MM.1S (cell line): Measurements from ENCODE around the gene MROH2A.

Experiments
- DNase-seq: peaks from one replicate; pipeline ENCODE4 v3.0.0-alpha.2; 2015
- H2AFZ ChIP-seq: fragments of 300-600 bp; sonication (generic); 2 replicates; pipeline ENCODE4 v1.6.0; 2016; ENCODE audit warnings: antibody characterized with exemption, low read length
- H3F3A ChIP-seq: fragments of 300-600 bp; sonication (generic); 2 replicates; pipeline ENCODE4 v1.6.1; 2016; ENCODE audit warnings: mild to moderate bottlenecking, antibody characterized with exemption, low read length, moderate library complexity, mixed read lengths; ENCODE audit not compliant: insufficient read depth
- H3K27ac ChIP-seq: fragments of 300-600 bp; sonication (generic); 2 replicates; pipeline ENCODE4 v1.5.1; 2016; ENCODE audit warnings: mild to moderate bottlenecking, low read length
- H3K27me3 ChIP-seq: fragments of 300-600 bp; sonication (generic); replicated peaks from 2 replicates; pipeline ENCODE4 v1.6.0; 2016; ENCODE audit warnings: low read length; ENCODE audit not compliant: insufficient read depth
- H3K36me3 ChIP-seq: fragments of 300-600 bp; sonication (generic); replicated peaks from 2 replicates; pipeline ENCODE4 v1.6.1; 2016; ENCODE audit warnings: mild to moderate bottlenecking, low read length, mixed read lengths; ENCODE audit not compliant: insufficient read depth
- H3K4me1 ChIP-seq: fragments of 300-600 bp; sonication (generic); 2 replicates; pipeline ENCODE4 v1.6.1; 2016; ENCODE audit warnings: low read length, mixed read lengths
- H3K4me2 ChIP-seq: fragments of 300-600 bp; sonication (generic); 2 replicates; pipeline ENCODE4 v1.6.0; 2016; ENCODE audit warnings: low read depth, low read length
- H3K4me3 ChIP-seq: fragments of 300-600 bp; sonication (generic); 2 replicates; pipeline ENCODE4 v1.5.1; 2016; ENCODE audit warnings: low read length, mixed read lengths
- H3K79me2 ChIP-seq: fragments of 300-600 bp; sonication (generic); 2 replicates; pipeline ENCODE4 v1.6.1; 2016; ENCODE audit warnings: mixed run types, low read length, mixed read lengths
- H3K9ac ChIP-seq: fragments of 300-600 bp; sonication (generic); 2 replicates; pipeline ENCODE4 v1.6.1; 2016; ENCODE audit warnings: low read length, mixed read lengths
- H3K9me2 ChIP-seq: fragments of 300-600 bp; sonication (generic); replicated peaks from 2 replicates; pipeline ENCODE4 v1.6.1; 2016; ENCODE audit warnings: mild to moderate bottlenecking, low read length, mixed read lengths; ENCODE audit not compliant: insufficient read depth
- H3K9me3 ChIP-seq: fragments of 300-600 bp; sonication (generic); replicated peaks from 2 replicates; pipeline ENCODE4 v1.6.1; 2016; ENCODE audit warnings: mild to moderate bottlenecking, low read length, mixed read lengths; ENCODE audit not compliant: insufficient read depth
- H4K20me1 ChIP-seq: fragments of 300-600 bp; sonication (generic); 2 replicates; pipeline ENCODE4 v1.6.1; 2016; ENCODE audit warnings: mild to moderate bottlenecking, low read length, moderate library complexity, mixed read lengths; ENCODE audit not compliant: insufficient read depth
- EZH2 ChIP-seq: fragments of 300-600 bp; sonication (generic); optimal IDR thresholded peaks from 2 replicates; pipeline ENCODE3; 2017; ENCODE audit warnings: low read depth, mild to moderate bottlenecking, antibody characterized with exemption, low read length, mixed read lengths
- EZH2phosphoT487 ChIP-seq: fragments of 300-600 bp; sonication (generic); IDR thresholded peaks from 2 replicates; pipeline ENCODE4 v1.6.1; 2018; ENCODE audit warnings: antibody characterized with exemption, low read length
- TF ChIP-seq, protein P1 (sequence below): fragments of 300-600 bp; sonication (generic); IDR thresholded peaks from 2 replicates; pipeline ENCODE4 v1.5.1; 2016; ENCODE audit warnings: antibody characterized with exemption, low read length, mixed read lengths

The MROH2A gene

DNA sequence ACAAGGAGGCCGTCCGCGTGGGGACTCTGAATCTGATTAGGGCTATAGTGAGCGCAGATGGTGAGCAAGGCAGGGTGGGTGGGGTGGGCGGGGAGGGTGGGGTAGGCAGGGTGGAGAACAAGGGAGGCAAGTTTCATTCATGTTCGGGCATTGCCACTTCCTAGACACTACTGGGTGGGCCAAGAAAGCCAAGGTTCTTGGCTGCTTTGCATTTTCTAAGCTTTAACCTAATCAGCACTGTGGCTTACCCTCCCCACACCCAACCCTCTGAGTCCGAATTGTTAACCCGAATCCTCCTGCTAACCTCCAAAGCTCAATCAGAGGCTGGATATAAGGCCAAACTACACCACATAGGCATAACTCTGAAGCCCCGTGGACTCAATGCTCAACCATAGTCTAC is 18.1 kb downstream of the MROH2A start:
- no peak overlapping the region for H3K9ac ChIP-seq
- no peak for DNase-seq
- H2AFZ ChIP-seq, result no peak overlapping the region
- H3F3A ChIP-seq, result no peaks in the 10 kb centered on the region
- H3K27ac ChIP-seq, result no peak overlapping the region
- no peaks in the 10 kb centered on the region for H4K20me1 ChIP-seq
- H3K9me2 ChIP-seq, result no peaks in the 10 kb centered on the region
- H3K36me3 ChIP-seq, result no peaks in the 10 kb centered on the region
- peaks cover 5% of the 10 kb centered on the region for H3K4me1 ChIP-seq
- no peak overlapping the region for H3K4me2 ChIP-seq
- no peaks in the 10 kb centered on the region for H3K27me3 ChIP-seq
- TF ChIP-seq EZH2phosphoT487 (no peak), EZH2 (no peak)
- TF ChIP-seq, protein P1, sequence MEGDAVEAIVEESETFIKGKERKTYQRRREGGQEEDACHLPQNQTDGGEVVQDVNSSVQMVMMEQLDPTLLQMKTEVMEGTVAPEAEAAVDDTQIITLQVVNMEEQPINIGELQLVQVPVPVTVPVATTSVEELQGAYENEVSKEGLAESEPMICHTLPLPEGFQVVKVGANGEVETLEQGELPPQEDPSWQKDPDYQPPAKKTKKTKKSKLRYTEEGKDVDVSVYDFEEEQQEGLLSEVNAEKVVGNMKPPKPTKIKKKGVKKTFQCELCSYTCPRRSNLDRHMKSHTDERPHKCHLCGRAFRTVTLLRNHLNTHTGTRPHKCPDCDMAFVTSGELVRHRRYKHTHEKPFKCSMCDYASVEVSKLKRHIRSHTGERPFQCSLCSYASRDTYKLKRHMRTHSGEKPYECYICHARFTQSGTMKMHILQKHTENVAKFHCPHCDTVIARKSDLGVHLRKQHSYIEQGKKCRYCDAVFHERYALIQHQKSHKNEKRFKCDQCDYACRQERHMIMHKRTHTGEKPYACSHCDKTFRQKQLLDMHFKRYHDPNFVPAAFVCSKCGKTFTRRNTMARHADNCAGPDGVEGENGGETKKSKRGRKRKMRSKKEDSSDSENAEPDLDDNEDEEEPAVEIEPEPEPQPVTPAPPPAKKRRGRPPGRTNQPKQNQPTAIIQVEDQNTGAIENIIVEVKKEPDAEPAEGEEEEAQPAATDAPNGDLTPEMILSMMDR, result no peak
- no peaks in the 10 kb centered on the region for H3K9me3 ChIP-seq
- no peak overlapping the region for H3K4me3 ChIP-seq
- H3K79me2 ChIP-seq, result no peaks in the 10 kb centered on the region

DNA sequence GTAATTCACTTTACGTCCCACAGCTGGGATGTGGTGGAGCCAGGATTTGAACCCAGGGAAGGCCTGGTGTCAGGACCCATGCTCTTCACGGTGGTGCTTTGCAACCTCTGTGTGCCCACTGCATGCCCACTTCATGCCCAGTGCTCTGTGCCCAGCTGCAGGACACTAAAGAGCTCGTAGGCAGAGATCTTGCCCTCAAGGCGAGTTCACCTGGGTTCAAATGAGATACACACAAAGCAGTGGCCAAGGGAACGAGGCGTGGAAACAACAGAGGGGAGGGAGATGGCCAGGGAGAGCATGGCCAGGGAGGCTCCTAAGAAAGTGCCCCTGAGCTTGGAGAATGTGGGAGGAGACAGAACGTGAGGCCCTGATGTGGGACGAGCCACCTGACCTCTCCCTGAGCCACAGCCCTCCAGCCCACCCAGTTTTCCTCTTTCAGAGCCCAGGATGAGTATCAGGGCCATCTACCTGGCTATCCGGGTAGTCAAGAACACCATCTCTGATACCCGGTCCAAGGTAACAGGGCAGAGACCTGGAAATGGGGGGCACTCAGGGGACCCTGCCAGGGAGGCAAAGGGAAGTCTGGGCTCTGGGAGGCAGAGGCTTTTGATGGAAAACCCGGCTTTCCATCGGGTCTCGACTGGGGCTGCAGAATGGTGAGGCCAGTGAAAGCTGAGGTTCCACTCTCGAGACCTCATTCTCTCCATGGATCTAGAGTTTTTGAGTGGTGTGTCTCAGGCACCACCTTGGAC is 20.4 kb downstream of the MROH2A start:
- Histone ChIP-seq H3K4me1 (peaks cover 11% of the 10 kb centered on the region), H3K36me3 (no peaks in the 10 kb centered on the region), H3K4me2 (no peak overlapping the region), H4K20me1 (no peaks in the 10 kb centered on the region), H3K9ac (no peak overlapping the region), H3K27me3 (no peaks in the 10 kb centered on the region), H3K79me2 (no peaks in the 10 kb centered on the region), H3K9me3 (no peaks in the 10 kb centered on the region), H3K4me3 (no peak overlapping the region), H3K9me2 (no peaks in the 10 kb centered on the region), H2AFZ (no peak overlapping the region), H3K27ac (no peak overlapping the region), H3F3A (no peaks in the 10 kb centered on the region)
- no peak for DNase-seq
- TF ChIP-seq EZH2, result no peak
- TF ChIP-seq EZH2phosphoT487, result no peak
- TF ChIP-seq, protein P1, result no peak

DNA sequence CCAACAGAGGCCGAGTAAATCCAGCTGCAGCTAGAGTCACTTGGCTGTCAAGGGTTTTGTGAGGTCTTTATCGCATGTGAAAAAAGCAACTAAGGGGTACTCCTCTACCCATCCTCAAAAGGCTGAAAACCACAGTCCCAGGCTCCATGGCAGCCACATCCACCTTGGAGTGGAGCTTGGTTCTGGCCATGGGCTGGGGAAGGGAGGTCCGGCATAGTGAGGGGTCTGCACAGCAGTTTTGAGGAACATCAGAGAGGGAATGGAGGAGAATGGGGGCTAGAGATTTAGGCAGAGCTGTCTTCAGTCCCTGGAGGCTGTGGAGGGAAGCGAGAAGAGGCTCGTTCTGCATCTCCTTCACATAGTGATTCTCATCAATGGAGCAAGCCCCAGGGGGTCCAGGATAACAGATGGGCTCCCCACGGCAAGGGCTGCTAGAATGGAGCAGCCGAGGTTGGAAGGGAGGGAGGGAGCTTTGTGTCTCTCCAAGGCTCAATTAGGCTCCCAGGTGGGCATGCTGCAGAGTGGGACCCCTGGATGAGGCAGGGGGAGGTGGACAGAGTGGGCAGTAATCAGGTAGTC is 21.0 kb downstream of the MROH2A start:
- Histone ChIP-seq H3F3A (no peaks in the 10 kb centered on the region), H3K27ac (no peak overlapping the region), H3K9ac (no peak overlapping the region), H4K20me1 (no peaks in the 10 kb centered on the region), H3K9me3 (no peaks in the 10 kb centered on the region), H3K79me2 (no peaks in the 10 kb centered on the region), H3K9me2 (no peaks in the 10 kb centered on the region), H3K4me1 (peaks cover 11% of the 10 kb centered on the region), H3K4me3 (no peak overlapping the region), H3K4me2 (no peak overlapping the region), H3K36me3 (no peaks in the 10 kb centered on the region), H2AFZ (no peak overlapping the region), H3K27me3 (no peaks in the 10 kb centered on the region)
- no peak for TF ChIP-seq EZH2phosphoT487
- no peak for TF ChIP-seq EZH2
- TF ChIP-seq, protein P1, result no peak
- no peak for DNase-seq
